K562 (cell line): ENCODE data around the gene PSMA6. TPM values are rescaled to one million over a fixed set of nuclear protein-coding genes. Genes with fewer than 3 reads are reported as not detected.

ENCODE experiments used
- ATF1 ChIP-seq, 2 experiments: fragments of 450-650 bp in 1 of 2; IDR thresholded peaks; 2 replicates each; pipeline ENCODE4 v1.6.1; 2016; ENCODE audit warnings: missing compliant biosample characterization in 1 of 2, missing genetic modification characterization in 1 of 2
- ATF7 ChIP-seq: fragments of 450-650 bp; IDR thresholded peaks from 2 replicates; pipeline ENCODE4 v1.7.1; 2014; ENCODE audit warnings: mild to moderate bottlenecking, moderate library complexity
- CBFB ChIP-seq: sonication (generic); formaldehyde crosslinking; IDR thresholded peaks from 2 replicates; pipeline ENCODE4 v1.4.0; 2020; ENCODE audit warnings: mild to moderate bottlenecking, missing genetic modification reagents
- DDX20 ChIP-seq: fragments of 450-650 bp; IDR thresholded peaks from 2 replicates; pipeline ENCODE4 v1.6.1; 2016; ENCODE audit warnings: missing genetic modification characterization, low read depth, mild to moderate bottlenecking, missing compliant biosample characterization, moderate library complexity
- ELF2 ChIP-seq: fragments of 250-450 bp; sonication (Bioruptor Pico); IDR thresholded peaks from 2 replicates; pipeline ENCODE4 v1.5.0; 2021; ENCODE audit warnings: mild to moderate bottlenecking
- FOSL1 ChIP-seq: fragments of 200-800 bp; sonication (Bioruptor generic); conservative IDR thresholded peaks from 2 replicates; pipeline ENCODE4 v1.6.1; 2016; ENCODE audit warnings: missing genetic modification characterization, missing compliant biosample characterization
- FOXJ2 ChIP-seq: fragments of 200-800 bp; sonication (Bioruptor generic); IDR thresholded peaks from 2 replicates; pipeline ENCODE4 v1.6.1; 2016; ENCODE audit warnings: missing genetic modification characterization, missing compliant biosample characterization
- HDAC2 ChIP-seq: fragments of 450-650 bp; IDR thresholded peaks from 2 replicates; pipeline ENCODE4 v1.6.1; 2016; ENCODE audit warnings: mild to moderate bottlenecking
- ILK ChIP-seq: fragments of 450-650 bp; IDR thresholded peaks from 2 replicates; pipeline ENCODE4 v1.6.1; 2016; ENCODE audit warnings: missing genetic modification characterization, low read depth, mild to moderate bottlenecking, missing compliant biosample characterization, moderate library complexity, borderline replicate concordance
- JUN ChIP-seq, 2 experiments: sonication (generic) in 1 of 2; formaldehyde crosslinking in 1 of 2; IDR thresholded peaks; 2 replicates each; pipeline versions ENCODE4 v1.6.1 to v1.8.0; 2012 to 2022; ENCODE audit warnings: borderline replicate concordance in 2 of 2, mild to moderate bottlenecking in 2 of 2, improper control_type of control experiment in 1 of 2, low read depth in 1 of 2, low read length in 1 of 2, missing genetic modification reagents in 1 of 2
- JUNB ChIP-seq: fragments of 450-650 bp; formaldehyde crosslinking; conservative IDR thresholded peaks from 2 replicates; pipeline ENCODE4 v1.4.0; 2020; ENCODE audit warnings: mild to moderate bottlenecking
- MBD2 ChIP-seq: sonication (generic); IDR thresholded peaks from 2 replicates; pipeline ENCODE4 v1.6.1; 2016; ENCODE audit warnings: low read depth, borderline replicate concordance
- NFRKB ChIP-seq: fragments of 450-650 bp; IDR thresholded peaks from 2 replicates; pipeline ENCODE4 v1.6.1; 2016; ENCODE audit warnings: low read depth
- NFXL1 ChIP-seq: fragments of 450-650 bp; formaldehyde crosslinking; IDR thresholded peaks from 2 replicates; pipeline ENCODE4 v1.4.0; 2021; ENCODE audit warnings: mild to moderate bottlenecking
- NR3C1 ChIP-seq: sonication (generic); formaldehyde crosslinking; IDR thresholded peaks from 2 replicates; pipeline ENCODE4 v1.8.1; 2022; ENCODE audit warnings: missing genetic modification reagents
- PATZ1 ChIP-seq: fragments of 250-450 bp; sonication (Bioruptor Pico); IDR thresholded peaks from 2 replicates; pipeline ENCODE4 v1.5.0; 2020; ENCODE audit warnings: mild to moderate bottlenecking, borderline replicate concordance
- POLR2G ChIP-seq: fragments of 200-400 bp; formaldehyde crosslinking; IDR thresholded peaks from 2 replicates; pipeline ENCODE4 v1.6.1; 2017; ENCODE audit warnings: low read depth, mild to moderate bottlenecking, antibody characterized with exemption, low read length, moderate library complexity
- RBM25 ChIP-seq: fragments of 200-400 bp; formaldehyde crosslinking; IDR thresholded peaks from 2 replicates; pipeline ENCODE4 v1.6.1; 2018; ENCODE audit warnings: low read length, low read depth, moderate library complexity; ENCODE audit not compliant: severe bottlenecking
- SIN3A ChIP-seq, 2 experiments: fragments of 150-350 bp in 1 of 2; IDR thresholded peaks; 2 replicates each; pipeline ENCODE4 v1.6.1; 2011 to 2016; ENCODE audit warnings: borderline replicate concordance in 2 of 2, low read depth in 2 of 2, low read length in 2 of 2, mild to moderate bottlenecking in 2 of 2, moderate library complexity in 2 of 2; ENCODE audit not compliant: control insufficient read depth in 1 of 2
- SOX6 ChIP-seq: fragments of 450-650 bp; IDR thresholded peaks from 2 replicates; pipeline ENCODE4 v1.6.1; 2014; ENCODE audit warnings: mild to moderate bottlenecking
- ZBTB12 ChIP-seq: fragments of 250-450 bp; sonication (Bioruptor Pico); IDR thresholded peaks from 2 replicates; pipeline ENCODE4 v1.4.0; 2020
- ZBTB17 ChIP-seq: fragments of 450-650 bp; formaldehyde crosslinking; IDR thresholded peaks from 2 replicates; pipeline ENCODE4 v1.4.0; 2020; ENCODE audit warnings: mild to moderate bottlenecking
- ZNF217 ChIP-seq: sonication (generic); formaldehyde crosslinking; IDR thresholded peaks from 2 replicates; pipeline ENCODE4 v1.8.0; 2022; ENCODE audit warnings: mild to moderate bottlenecking, missing genetic modification reagents
- ZNF311 ChIP-seq: fragments of 250-450 bp; sonication (Bioruptor Pico); IDR thresholded peaks from 2 replicates; pipeline ENCODE4 v1.4.0; 2020; ENCODE audit warnings: mild to moderate bottlenecking, moderate library complexity
- polyA plus RNA-seq, 8 experiments: library from polyadenylated mRNA; depleted of rRNA in 4 of 8; stranded (reverse) in 5 of 8; unstranded in 3 of 8; fragments of >200 nt; fragmentation: Nextera tagmentation in 2 of 8; fragmentation: Illumina TruSeq in 1 of 8; extraction: Ambion mirVana in 2 of 8; extraction: Trizol in 1 of 8; gene quantifications; 2 replicates each; pipeline versions ENCODE4 v1.2.1 to v1.2.3, GENCODE V29; 2011 to 2014; ENCODE audit warnings: inconsistent platforms in 1 of 8, missing spikeins in 1 of 8
- total RNA-seq, 7 experiments: library from RNA; depleted of rRNA in 6 of 7; stranded (reverse); fragments of >200 nt in 6 of 7; fragmentation: Illumina TruSeq in 2 of 7; extraction: Trizol in 2 of 7; gene quantifications; 2 replicates each; pipeline versions ENCODE4 v1.2.1 to v1.2.3, GENCODE V29; 2011 to 2021; ENCODE audit warnings: low replicate concordance in 1 of 7

PSMA6 gene
- total and polyA plus RNA-seq, 9 of the 15 experiments (the other 6 are each of a cell fraction or from before 2014, with no cell fraction given), result 210 to 952 (median 288) TPM

GRCh38 chr14:35331605-35332516 lies 39.7 kb downstream of the PSMA6 start (continued):
- TF ChIP-seq NR3C1, result no peak
- TF ChIP-seq ZNF217 (CRISPR knock-in tag), result no peak
- no peak for TF ChIP-seq ZBTB17 (CRISPR knock-in tag)
- no peak for TF ChIP-seq ILK (tag)
- 0 out of 2 replicates have a peak, but pooled peaks have one; percentile 15 for TF ChIP-seq FOSL1 (tag)
- TF ChIP-seq JUN (IDR thresholded peaks at IDR 0.05; ENCODE audit: borderline replicate concordance, low read depth, low read length), result peak; percentile 82
- no peak for TF ChIP-seq JUN (CRISPR knock-in tag; IDR thresholded peaks at IDR 0.05; ENCODE audit: borderline replicate concordance)
- TF ChIP-seq ELF2 (CRISPR knock-in tag), result no peak
- TF ChIP-seq SIN3A (IDR thresholded peaks at IDR 0.05; ENCODE audit: borderline replicate concordance in 2 of 2, control insufficient read depth in 1 of 2, low read depth in 2 of 2, low read length in 2 of 2), result no peak
- TF ChIP-seq ZNF311 (CRISPR knock-in tag), result no peak
- TF ChIP-seq ZBTB12, result peak; percentile 66
- no peak for TF ChIP-seq POLR2G
- TF ChIP-seq NFRKB, result no peak
- no peak for TF ChIP-seq SOX6
- TF ChIP-seq PATZ1 (CRISPR knock-in tag), result no peak
- 0 out of 2 replicates have a peak, but pooled peaks have one; percentile 43 for TF ChIP-seq HDAC2
- no peak for TF ChIP-seq NFXL1 (CRISPR knock-in tag)
- no peak for TF ChIP-seq ATF1 (CRISPR knock-in tag; IDR thresholded peaks at IDR 0.05)
- peak; percentile 93 for TF ChIP-seq ATF1 (tag; IDR thresholded peaks at IDR 0.05)
- TF ChIP-seq MBD2, result no peak
- TF ChIP-seq RBM25, result no peak
- TF ChIP-seq FOXJ2, result no peak
- peak; percentile 96 for TF ChIP-seq ATF7
- TF ChIP-seq DDX20 (tag), result no peak
- no peak for TF ChIP-seq CBFB (CRISPR knock-in tag)
- TF ChIP-seq JUNB (CRISPR knock-in tag), result 0 out of 2 replicates have a peak, but pooled peaks have one; percentile 61
